Stimulated activated CD4-positive, alpha-beta T cell treated with anti-CD3 and anti-CD28 coated beads, TNF-alpha, amount 100 ng/mL, for 4 hours (primary cell): ENCODE data around the gene NMD3.
A peak's percentile ranks its signal among the peaks of the same experiment; 100 is the strongest.
"Not testable (repeated sequence)": the region's sequence is repeated elsewhere in the genome, so short reads cannot be mapped to it uniquely, and the experiment has no call there.

Experiments used
- DNase-seq, 3 experiments: peaks; one replicate each; pipeline ENCODE4 v3.0.0-alpha.2; 2020; ENCODE audit warnings: low read depth in 3 of 3

NMD3 gene

DNA sequence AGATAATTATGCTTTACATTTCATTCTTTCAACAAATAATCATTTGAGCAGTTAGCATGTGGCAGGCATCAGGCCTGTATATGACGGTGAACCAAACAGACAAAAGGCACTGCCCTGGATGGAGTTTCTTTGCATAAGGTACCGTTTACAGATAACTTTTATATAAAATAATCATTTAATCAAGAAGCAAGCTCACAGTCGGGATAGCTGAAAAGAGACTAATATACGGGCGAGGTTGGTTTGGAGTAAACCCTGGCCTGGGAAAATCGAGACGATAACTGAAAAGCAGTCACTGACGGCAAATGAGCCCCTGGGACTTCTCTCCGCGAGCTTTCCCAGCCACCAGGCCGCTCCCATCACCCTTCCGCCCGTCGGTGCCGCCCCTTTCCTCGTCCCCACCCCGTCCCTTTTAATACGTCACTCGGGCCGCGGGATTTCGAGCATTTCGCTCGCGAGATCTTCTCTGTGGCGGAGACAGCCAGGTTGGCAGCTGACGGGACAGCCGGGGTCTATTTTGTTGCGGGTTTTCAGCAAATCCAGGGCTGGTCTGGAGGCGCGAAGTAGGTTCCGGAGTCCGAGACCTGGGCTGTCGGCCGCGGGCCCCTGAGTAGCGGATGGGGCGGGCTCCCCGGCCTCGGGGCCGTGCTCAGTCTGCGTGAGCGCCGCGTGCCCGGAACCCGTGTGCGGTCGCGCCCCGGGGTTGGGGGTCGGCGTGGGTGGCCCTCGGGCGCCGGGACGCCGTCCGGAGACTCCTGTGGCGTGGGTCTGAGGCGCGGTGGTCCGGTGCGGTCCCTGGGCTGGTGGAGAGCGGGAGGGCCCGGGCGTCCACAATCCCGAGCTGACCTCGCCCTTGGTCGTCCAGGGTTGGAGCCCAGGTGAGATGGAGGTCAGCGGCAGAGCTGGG lies at the start of gene NMD3:
Gene NMD3 (plus strand): TSS at position 462 of the 904 bp plus-strand sequence. CDS start 703 bp downstream, outside the sequence.
- peak; percentile 83 to 90 (median 87) for DNase-seq

DNA sequence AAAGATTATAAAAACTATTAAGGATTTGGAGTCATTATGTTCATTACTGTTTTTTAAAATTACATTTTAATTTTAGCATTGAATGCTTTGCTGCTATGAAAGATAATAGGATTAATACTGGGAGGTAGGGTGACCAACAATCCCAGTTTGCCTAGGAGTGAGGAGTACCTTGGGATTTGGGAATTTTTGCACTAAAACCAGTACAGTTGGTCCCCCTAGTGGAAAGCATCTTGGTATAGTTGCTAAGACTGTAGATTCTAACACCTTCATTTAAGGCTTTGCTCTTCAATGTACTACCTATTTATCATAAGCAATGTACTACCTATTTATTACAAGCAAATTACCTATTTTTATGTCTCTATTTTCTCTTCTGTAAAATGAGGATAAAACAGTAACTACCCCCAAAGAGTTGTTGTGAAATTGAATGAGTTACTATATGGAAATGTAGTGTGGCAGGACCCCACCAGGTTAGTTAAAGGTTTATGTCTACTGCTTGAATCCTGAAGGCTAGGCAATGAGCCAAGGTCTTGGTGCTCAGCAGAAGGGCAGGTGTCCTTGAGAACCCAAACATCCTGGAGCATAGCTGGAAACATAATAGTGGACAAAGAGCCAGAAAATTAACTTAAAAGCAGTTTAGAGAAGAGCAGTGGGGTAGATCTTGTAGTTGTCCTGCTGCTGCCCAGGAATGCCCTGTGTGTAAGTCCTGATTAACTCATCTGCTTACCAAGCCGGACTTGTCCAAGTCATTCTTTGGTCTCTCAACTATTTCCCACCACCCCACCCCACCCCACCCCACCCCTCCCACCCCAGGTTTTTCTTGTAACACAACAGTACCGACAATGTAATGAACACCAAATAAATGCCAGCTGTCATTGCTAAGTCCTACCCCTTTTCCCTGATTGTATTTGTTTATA lies 49.2 kb upstream of the NMD3 start:
- DNase-seq, result no peak

DNA sequence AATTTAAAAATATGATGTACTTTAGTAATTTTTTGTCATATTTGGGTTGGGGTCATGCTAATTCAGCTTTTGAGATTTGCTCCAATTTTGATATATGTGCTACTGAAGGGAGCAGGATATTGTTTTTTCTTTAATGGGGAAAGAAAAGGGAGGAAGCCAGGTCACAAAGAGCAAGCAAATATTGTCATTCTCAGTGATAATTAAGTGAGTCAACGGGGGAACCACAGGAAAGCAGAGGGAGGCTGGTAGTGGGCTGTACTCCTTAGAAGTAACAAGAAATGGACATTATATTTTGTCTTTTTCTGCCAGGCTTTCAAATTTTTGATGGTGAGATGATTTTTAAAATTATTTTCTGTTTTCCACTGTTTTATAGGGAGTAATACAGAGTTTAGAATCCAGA lies 45.6 kb upstream of the NMD3 start:
- DNase-seq, result no peak

DNA sequence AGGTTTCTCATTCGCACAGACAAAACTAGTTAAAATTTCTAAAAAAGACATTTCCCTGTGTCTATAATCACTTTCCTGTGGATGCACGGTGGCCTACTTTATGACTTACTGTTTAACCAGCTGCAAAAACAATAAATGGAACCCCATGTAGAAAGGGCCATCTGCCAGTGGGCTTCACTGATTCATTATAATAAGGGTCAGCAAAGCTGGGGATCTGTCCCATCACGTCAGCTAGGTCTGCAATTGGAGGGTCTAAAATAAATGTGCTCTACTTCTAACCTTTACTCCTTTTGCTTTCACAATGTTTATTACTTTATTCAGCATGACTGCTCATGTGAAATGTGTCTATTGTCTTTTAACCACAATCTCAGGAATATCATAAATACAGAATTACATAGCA lies 43.1 kb upstream of the NMD3 start:
- no peak for DNase-seq

DNA sequence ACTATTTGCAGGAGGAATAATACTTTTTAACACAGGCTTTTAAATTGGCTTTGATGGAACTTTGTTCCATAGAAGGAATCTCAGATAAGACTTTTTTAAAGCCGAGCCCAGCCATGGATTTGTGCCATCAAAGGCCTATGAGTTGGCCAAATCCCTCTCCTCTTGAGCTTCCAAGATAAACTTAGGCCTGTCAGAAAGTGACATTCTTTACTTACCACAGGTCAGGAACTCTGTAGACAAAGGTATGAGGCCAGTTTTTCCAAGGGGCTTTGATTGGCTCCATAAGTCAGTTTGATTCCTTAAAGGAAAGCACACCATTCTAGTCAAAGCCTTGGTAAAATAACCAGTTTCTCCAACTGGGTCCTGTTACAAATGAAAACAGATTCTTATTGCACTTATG lies 39.7 kb upstream of the NMD3 start:
- DNase-seq, result not testable (repeated sequence)

DNA sequence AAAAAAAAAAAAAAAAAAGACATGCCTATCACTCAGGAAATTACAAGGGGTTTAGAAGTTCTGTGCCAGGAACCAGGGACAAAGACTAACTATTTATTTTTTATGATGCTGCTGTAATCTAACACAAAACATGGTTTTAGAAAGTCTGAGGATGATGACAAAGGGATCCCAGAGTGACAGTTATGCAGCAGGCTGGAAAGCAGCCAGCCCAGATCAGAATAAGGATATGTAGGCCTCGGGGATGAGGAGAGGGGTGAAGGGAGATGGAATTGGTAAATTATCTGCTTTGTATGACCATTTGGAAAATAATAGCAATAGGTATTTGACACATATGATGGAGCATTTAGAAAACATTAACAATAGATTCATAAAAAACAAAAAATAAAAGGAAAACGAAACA lies 34.1 kb upstream of the NMD3 start:
- no peak for DNase-seq

DNA sequence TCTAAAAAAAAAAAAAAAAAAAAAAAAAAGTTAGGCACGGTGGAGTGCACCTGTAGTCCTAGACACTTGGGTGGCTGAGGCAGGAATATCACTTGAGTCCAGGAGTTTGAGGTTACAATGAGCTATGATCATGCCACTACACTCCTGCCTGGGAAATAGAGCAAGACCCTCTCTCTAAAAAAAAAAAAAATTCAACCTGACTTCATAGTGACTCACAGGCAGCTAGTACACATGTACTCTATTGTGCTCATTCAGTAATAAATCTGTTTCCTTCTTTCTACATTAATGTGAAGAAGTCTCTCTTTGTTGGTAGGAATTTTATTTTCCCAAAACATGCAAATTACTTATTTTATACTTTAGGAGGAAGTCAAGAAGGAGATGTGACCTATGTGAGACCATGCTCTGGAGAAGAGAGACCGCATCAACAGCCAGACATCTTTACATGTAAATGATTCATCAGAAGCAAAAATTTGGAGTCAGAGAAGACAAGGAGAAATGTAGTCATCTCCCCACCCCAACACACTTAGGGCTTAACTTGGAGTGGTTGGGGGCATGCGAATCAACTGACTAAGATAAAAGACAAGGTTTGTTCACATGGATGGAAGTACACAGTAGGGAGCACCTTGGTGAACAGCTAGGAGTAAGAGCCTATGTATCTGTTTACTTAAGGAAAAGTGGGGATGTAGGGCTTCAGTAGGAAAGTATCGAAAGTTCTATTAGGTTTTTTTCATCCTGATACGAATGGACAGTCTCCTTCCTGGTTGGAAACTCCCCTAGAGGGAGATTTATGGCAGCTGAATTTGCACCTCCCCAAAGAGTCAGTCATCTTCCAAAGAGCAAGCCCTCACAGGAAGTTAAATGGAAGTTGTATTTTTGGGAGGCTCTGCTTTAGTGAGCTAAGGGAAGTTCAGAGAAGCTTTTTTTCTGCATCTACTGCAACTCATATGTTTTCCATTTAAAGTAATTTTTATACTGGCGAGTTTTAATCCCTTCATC lies 23.0 kb upstream of the NMD3 start:
- DNase-seq, result no peak

DNA sequence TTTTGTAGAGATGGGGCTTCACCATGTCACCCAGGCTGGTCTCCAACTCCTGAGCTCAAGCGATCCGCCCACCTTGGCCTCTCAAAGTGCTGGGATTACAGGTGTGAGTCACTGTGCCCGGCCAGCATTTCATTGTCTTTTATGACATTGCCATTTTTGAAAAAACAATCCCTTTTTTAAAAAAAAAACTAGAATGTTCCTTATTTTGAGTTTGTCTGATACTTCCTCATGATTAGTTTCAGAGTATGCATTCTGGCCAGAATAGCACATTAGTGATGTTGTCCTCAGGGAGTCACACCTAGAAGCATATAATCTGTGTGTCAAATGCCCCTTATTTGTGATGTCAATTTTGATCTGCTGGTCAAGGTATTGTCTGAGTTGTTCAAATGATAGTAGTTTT lies 21.2 kb upstream of the NMD3 start:
- no peak for DNase-seq

DNA sequence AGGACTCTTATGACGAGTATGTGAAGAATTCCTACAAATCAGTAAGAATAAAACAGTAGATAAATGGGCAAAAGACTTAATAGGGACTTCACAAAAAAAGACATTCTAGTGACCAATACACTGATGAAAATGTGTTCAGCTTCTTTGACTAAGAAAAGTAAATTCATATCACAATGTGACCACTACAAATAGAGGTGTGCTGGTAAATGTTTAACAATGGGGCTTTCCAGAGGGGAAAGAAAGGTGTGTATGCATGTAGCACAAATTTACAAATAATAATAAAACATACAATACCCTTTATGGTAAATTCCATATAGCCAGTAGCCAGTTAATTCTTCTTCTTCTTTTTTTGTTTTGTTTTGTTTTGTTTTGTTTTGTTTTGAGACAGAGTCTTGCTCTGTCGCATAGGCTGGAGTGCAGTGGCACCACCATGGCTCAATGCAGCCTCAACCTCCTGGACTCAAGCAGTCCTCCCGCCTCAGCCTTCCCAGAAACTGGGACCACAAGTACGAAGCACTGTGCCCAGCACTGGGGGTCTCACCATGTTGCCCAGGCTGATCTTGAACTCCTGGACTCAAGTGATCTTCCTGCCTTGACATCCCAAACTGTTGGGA lies 17.5 kb upstream of the NMD3 start:
- DNase-seq, result no peak

DNA sequence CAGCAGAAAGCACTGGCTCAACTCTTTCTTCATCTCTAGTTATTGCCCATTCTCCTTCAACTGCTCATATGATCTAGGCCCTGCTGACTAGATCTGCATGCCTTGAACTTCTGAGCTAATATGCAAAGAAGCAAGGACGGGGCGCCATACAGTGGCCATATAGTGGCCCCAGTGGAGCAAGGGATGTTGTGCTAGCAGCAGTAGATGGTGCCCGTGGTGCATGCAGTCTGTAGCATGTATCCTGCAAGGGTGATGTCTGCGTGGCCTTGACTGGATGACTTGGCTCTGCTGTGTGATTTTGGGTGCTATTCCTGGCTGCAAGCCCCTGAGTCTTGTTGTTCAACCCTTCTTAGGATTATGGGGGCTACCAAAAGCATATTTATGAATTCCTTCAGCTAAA lies 12.2 kb upstream of the NMD3 start:
- no peak for DNase-seq

DNA sequence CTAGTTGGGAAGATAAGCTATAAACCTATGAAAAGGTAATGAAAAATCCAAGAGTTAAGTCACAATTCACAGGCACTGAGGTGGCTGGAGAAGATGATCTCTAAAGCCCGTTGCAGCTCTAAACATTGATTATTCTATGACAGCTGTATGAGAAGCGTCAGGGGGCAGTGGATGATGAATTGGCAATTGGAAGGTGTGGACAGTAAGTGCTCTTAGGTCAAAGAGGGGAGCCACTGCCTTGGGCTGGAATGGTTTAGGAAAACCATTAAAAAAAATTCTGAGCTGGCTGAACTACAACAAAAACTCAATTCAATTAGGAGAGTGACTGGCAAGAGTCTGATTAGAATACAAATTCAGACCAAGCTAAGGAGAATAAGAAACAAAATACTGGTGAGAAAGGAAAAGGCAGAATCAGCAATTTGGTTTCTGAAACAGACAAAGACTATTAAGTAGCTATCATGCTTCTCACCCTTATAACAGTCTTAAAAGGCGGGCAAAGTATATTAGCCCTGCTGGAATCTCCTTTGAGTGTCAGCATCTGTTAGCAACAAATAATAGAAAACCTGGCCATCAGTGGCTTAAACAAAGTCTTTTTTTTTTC lies 8.8 kb upstream of the NMD3 start:
- DNase-seq, result no peak

DNA sequence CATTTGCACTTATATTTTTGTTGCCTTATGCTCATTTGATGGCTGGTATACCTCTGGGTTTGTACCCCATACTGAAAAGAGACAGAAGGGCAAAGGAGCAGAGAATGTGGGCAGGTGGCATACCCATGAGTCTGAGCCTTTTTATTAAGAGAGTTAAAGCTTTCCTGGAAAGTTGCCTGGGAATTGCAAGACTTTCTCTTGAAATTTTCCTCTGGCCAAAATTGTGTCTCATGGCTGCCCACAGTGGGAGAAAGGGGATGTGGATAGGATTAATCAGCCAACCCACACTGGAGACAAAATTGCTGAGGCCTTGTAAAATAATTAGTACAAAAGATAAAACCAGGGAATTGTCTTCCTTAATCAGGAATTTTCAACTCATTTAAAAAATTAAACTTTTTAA lies 8.2 kb upstream of the NMD3 start:
- no peak for DNase-seq

DNA sequence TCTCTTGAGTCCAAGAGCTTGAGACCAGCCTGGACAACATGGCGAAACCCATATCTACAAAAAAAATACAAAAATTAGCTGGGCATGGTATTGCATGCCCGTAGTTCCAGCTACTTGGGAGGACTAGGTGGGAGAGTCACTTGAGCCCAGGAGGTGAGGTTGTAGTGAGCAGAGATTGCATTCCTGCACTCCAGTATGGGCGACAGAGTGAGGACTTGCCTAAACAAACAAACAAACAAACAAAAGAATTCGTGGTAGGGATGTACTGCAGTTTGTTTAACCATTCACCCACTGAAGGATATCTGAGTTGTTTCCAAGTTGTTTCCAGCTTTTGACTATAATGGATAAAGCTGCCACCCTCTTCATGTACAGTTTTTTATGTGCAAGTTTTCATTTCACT lies 7.5 kb upstream of the NMD3 start:
- DNase-seq, result no peak

DNA sequence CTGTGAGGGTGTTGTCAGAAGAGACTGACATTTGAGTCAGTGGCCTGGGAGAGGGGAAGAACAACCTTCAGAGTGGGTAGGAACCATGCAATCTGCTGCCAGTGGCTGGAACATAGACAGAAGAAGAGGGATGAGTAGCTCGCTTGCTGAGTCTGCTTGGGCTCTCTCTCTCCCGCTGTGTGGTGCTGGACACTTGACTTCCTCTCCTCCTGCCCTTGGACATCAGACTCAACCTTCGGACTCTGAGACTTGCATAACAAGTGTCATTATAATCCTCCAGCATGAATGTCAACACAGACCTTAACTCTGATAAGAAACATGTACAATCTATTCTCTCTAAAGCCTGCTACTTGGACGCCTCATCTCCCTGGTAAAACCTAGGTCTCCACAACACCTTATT lies 5.9 kb upstream of the NMD3 start:
- no peak for DNase-seq

DNA sequence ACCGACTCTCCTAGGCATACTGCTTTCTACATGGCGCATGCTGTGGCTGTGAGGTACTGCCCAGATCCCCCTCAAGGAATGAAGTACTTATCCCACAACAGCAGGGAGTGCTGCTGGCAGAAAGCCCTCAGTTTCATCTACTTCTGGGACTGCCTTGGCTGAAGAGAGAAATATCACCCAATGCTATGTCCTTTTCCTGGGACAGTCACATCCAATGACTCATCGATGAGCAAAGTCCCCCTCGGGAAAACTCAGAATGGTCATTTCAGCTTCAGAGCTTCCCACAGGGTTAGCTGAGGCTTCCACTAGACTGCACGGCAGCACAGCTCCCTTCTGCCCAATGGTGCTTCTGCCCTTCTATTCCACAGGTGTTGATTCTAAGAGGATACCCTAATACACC lies 3.6 kb upstream of the NMD3 start:
- DNase-seq, result no peak

DNA sequence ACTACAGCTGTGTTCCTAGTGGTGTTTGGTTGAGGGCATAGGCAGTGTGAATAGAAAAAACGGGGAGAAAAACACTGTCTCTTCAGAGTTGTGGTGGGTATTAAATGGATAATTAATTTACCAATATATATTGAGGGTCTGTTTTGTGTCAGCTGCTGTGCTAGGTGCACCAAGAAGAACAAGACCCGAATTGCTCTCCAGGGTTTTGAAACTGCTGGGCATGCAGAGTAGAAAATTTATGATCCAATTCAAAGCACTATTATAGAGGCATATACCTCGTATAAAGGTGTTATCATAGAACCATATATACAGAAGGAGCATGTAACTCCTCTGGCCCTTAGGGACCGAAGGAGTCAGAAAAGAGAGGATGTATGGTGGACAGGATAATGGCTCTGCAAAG lies 1.6 kb upstream of the NMD3 start:
- DNase-seq, result no peak

DNA sequence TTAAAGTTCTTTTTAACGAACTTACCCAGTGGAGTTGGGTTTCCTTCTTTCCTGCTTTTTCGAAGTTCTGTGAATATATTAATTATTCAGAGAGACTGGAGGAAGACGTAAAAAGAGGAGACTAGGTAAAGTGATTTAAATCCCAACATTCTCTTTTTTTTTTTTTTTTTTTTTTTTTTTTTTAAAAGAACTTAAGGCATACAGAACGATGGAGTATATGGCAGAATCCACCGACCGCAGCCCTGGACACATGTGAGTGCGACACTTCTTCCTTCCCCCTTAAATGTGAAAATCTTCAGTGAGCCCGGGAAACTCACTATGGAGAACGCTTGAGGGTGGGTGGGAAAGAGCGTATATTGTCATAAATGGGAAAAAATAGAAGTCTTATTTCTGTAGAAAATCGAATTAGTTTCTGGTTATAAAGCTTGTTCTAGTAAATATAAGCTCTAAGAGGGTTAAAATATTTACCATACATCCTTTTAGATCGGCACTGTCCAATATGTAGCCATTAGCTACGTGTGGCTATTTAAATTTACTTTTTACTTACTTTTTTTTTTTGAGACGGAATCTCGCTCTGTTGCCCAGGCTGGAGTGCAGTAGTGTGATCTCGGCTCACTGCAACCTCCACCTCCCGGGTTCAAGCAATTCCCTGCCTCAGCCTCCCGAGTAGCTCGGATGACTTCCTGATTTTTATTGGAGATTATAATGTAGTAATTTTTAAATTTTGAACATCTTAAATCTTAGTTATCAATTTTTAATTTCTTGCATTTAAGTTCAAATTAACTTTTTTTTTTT lies 892 bp downstream of the NMD3 start:
- no peak for DNase-seq

DNA sequence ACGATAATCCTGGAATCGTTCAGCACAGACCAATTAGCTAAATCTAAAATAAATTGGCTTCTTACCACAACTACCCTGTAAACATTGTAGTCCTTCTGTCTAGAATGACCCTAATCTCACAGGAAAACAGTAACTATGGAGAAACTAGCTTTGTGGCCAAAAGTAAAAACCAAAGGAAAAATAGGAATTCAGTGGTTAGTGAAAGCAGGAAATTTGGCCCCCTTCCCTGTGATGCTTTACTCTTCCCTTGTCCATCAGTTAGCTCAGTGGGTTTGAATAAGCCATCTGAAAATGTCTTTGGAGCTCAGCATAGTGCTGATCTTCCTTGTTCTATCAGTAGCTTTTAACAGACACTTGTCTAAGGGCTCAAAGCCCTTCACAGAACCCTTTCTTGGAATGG lies 1.6 kb downstream of the NMD3 start:
- DNase-seq, result no peak

DNA sequence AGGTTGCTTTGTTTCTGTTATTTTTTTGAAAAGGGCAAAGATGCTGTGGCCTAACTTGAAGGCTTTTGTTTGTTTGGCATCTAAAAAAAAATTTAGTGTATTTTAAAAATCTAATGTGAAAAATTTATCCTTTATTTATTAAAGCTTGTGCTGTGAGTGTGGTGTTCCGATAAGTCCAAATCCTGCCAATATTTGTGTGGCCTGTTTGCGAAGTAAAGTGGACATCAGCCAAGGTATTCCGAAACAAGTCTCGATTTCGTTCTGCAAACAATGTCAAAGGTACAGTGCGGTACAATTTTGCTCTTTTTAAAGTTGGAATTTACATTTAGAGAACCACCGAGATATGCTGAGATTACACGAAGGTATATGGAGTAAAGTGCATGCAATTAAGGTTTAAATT lies 3.7 kb downstream of the NMD3 start:
- no peak for DNase-seq

DNA sequence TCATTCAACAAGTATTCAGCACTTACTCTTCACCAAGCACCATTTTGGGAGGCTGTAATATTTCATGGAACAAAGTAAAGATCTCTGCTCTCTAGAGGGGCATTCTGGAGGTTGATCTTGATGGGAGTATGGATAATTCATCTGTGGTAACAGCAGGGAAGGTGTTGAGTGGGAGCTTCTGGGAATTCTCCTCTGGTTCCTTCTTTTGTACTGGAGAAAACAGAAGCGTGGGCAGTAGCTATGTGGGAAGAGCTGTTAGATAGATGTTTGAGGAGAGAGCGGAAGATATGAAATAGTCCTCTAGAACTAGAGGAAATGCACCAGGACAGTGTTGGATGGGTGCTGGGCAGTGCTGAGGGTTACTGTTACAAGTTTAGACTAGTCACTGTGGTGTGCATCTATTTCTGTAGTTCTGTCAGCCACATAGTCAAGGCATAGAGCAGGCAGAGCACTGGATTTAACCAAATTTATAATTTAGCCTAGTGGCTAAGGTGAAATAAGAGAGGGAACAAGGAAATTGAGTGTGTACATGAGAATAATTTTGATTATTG lies 9.6 kb downstream of the NMD3 start:
- DNase-seq, result no peak
